ENCODE measurements around the gene EPHB2. TPM values are rescaled to one million over a fixed set of nuclear protein-coding genes. Genes with fewer than 3 reads are reported as not detected.
A peak's percentile ranks its signal among the peaks of the same experiment; 100 is the strongest.

The EPHB2 gene
- total and polyA plus RNA-seq, 7 donors, result 1.2 to 38.6 (median 3.0) TPM

DNA sequence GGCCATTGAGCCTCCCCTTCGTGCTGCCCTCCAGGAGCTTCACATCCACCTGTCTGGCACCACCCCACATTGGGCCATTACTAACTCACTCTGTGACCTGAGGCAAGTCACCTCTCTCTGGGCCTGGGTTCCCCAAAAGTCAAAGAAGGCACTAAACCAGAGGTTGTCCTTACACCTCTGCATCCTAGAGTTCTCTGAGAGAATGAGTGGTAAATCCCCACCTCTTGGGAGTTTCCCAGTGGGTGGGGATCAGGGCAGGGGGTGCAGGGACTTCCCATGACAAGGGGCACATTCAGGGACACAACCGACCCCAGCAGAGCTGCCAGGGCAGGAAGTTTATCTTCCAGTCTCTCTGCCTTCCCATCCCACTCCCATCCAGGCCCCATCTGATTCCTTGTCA lies 99.7 kb downstream of the EPHB2 start:
- WGBS, 2 donors, result 48 to 62% methylated on average over 2 of the region's 2 CpGs
- DNase-seq, result no peak
- no peaks in the 10 kb centered on the region for H3K36me3 ChIP-seq

GRCh38 chr1:22812092-22812880 lies 101.6 kb downstream of the EPHB2 start:
- intact Hi-C loops (cut with DNase I), result no loop called here
- Histone ChIP-seq H3K9me3 (no peaks in the 10 kb centered on the region), H3K4me1 (peaks cover 0 to 54% (median 49%) of the 10 kb centered on the region in 4 donors), H3K36me3 (no peaks in the 10 kb centered on the region), H3K4me3 (no peak overlapping the region), H3K27me3 (no peaks in the 10 kb centered on the region), H3K27ac (no peak overlapping the region)
- TF ChIP-seq POLR2AphosphoS5 (IDR thresholded peaks at IDR 0.05) (no peak), POLR2A (IDR thresholded peaks at IDR 0.05) (no peak), EP300 (IDR thresholded peaks at IDR 0.05) (no peak)
- TF ChIP-seq, protein P1, sequence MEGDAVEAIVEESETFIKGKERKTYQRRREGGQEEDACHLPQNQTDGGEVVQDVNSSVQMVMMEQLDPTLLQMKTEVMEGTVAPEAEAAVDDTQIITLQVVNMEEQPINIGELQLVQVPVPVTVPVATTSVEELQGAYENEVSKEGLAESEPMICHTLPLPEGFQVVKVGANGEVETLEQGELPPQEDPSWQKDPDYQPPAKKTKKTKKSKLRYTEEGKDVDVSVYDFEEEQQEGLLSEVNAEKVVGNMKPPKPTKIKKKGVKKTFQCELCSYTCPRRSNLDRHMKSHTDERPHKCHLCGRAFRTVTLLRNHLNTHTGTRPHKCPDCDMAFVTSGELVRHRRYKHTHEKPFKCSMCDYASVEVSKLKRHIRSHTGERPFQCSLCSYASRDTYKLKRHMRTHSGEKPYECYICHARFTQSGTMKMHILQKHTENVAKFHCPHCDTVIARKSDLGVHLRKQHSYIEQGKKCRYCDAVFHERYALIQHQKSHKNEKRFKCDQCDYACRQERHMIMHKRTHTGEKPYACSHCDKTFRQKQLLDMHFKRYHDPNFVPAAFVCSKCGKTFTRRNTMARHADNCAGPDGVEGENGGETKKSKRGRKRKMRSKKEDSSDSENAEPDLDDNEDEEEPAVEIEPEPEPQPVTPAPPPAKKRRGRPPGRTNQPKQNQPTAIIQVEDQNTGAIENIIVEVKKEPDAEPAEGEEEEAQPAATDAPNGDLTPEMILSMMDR (IDR thresholded peaks at IDR 0.05), result no peak
- WGBS, 2 donors, result 80 to 82% methylated on average over 18 of the region's 18 CpGs
- no peak for DNase-seq

More for the DNA sequence above, 99.7 kb downstream of the EPHB2 start:
- peaks cover 0 to 49% (median 37%) of the 10 kb centered on the region in 4 donors for H3K4me1 ChIP-seq
- H3K27ac ChIP-seq, result peak overlapping the region in 2 of 4 donors; percentile 77 to 85
- H3K27me3 ChIP-seq, result no peaks in the 10 kb centered on the region
- no peaks in the 10 kb centered on the region for H3K9me3 ChIP-seq
- H3K4me3 ChIP-seq, result no peak overlapping the region
- intact Hi-C loops (cut with DNase I), result no loop called here
- TF ChIP-seq POLR2AphosphoS5 (IDR thresholded peaks at IDR 0.05), result no peak
- no peak for TF ChIP-seq POLR2A (IDR thresholded peaks at IDR 0.05)
- no peak for TF ChIP-seq EP300 (IDR thresholded peaks at IDR 0.05)
- TF ChIP-seq, protein P1 (IDR thresholded peaks at IDR 0.05), result no peak

DNA sequence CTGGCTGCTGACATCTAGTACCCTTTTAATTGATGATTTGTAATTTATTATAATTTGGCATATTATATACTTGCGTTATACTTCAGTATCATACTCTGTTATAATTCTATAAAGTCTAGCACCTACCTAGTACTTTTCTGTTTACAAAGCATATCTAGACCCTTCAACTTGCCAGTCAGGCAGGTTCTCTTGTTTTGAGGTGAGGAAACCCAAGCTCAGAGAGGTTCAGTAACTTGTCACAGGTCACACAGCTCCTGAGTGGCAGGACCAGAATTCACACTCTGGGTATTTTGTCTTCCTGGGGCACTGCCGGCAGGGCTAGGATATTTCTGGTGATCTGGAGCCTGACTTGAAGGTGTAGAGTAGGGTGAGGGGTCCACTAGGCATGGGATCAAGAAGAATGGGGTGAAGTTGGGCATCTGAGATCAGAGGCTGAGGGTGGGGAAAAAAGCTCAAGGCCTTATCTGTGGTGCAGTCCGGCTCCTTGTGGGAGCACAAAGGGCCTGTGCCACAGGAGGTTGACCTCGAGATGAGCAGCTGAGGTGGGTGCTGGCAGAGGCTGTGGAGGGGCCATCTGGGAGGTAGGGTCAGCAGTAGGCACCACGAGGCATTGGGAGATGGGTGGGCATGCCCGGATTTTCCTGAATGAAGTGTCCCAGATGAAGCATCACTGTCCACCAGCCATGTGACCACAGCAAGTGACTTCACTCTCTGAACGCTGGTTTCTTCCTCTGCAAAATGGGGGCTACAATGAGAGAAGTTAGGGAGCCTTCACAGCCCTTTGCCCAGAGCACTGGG lies 102.6 kb downstream of the EPHB2 start:
- 80 to 88% methylated on average over 7 of the region's 7 CpGs for WGBS, 2 donors

GRCh38 chr1:22814176-22815042 lies 103.8 kb downstream of the EPHB2 start:
- H3K27me3 ChIP-seq, result no peaks in the 10 kb centered on the region
- intact Hi-C loops (cut with DNase I), result no loop called here
- H3K4me1 ChIP-seq, result peaks cover 0 to 32% (median 29%) of the 10 kb centered on the region in 4 donors
- peak; percentile 27 to 84 (median 84) for TF ChIP-seq POLR2AphosphoS5 (IDR thresholded peaks at IDR 0.05)
- TF ChIP-seq EP300 (IDR thresholded peaks at IDR 0.05), result peak in 2 of 4 donors; percentile 69 to 79
- TF ChIP-seq POLR2A (IDR thresholded peaks at IDR 0.05), result no peak
- TF ChIP-seq, protein P1 (IDR thresholded peaks at IDR 0.05), result no peak
- H3K9me3 ChIP-seq, result no peaks in the 10 kb centered on the region
- no peak overlapping the region for H3K4me3 ChIP-seq
- peak overlapping the region in 3 of 4 donors; percentile 81 to 82 (median 82) for H3K27ac ChIP-seq
- WGBS, 2 donors, result 39 to 61% methylated on average over 19 of the region's 19 CpGs
- H3K36me3 ChIP-seq, result no peaks in the 10 kb centered on the region
- DNase-seq, result peak; percentile 96

More for the DNA sequence above, 102.6 kb downstream of the EPHB2 start:
- intact Hi-C loops (cut with DNase I), result no loop called here
- Histone ChIP-seq H3K4me1 (peaks cover 0 to 44% (median 41%) of the 10 kb centered on the region in 4 donors), H3K27ac (peak overlapping the region in 2 of 4 donors; percentile 33 to 82), H3K36me3 (no peaks in the 10 kb centered on the region), H3K4me3 (no peak overlapping the region), H3K27me3 (no peaks in the 10 kb centered on the region), H3K9me3 (no peaks in the 10 kb centered on the region)
- TF ChIP-seq EP300 (IDR thresholded peaks at IDR 0.05), result no peak
- TF ChIP-seq POLR2A (IDR thresholded peaks at IDR 0.05), result no peak
- DNase-seq, result no peak

All from sigmoid colon (tissue), 7 donors.